ENCODE data around the gene TCTN3.

Gene TCTN3

DNA sequence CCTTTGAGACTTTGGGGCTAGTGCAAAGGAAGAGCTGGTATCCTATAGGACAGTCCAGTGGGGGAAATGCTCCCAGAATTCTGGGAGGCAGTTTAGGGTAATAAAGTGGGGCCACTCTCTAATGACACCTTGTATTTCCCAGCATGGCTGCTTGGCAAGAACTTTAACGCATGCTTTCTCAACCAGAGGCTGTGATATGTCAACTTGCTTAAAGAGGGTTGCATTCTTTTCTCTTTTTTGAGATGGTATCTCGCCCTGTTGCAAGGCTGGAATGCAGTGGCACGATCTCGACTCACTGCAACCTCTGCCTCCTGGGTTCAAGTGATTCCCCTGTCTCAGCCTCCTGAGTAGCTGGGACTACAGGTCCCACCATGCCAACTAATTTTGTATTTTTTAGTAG lies 75.6 kb downstream of the TCTN3 start:
- DNase-seq: no peak

- DNase-seq: no peak
Measured at GRCh38 chr10:95616446-95616845, 77.3 kb downstream of the TCTN3 start.
